GM06990 (cell line): ENCODE data around the gene CCDC12.
A peak's percentile ranks its signal among the peaks of the same experiment; 100 is the strongest.

Source experiments
- DNase-seq: peaks from one replicate; pipeline ENCODE4 v3.0.0-alpha.2; 2011; ENCODE audit not compliant: insufficient read length; ENCODE audit errors: extremely low read depth
- H3K27me3 ChIP-seq: replicated peaks from 2 replicates; pipeline ENCODE4 v1.6.0; 2011; ENCODE audit warnings: low read length; ENCODE audit not compliant: control insufficient read depth, insufficient read depth
- H3K36me3 ChIP-seq: 2 replicates; pipeline ENCODE4 v1.5.1; 2011; ENCODE audit warnings: low read length; ENCODE audit not compliant: control insufficient read depth, insufficient read depth
- H3K4me3 ChIP-seq: replicated peaks from 2 replicates; pipeline ENCODE4 v1.5.1; 2011; ENCODE audit warnings: low read depth, mild to moderate bottlenecking, control low read depth, low read length
- TF ChIP-seq, protein P1 (sequence below): IDR thresholded peaks from 2 replicates; pipeline ENCODE4 v1.5.1; 2011; ENCODE audit warnings: low read length, control low read depth, mild to moderate bottlenecking, inconsistent platforms; ENCODE audit not compliant: insufficient read depth, poor library complexity, severe bottlenecking

The CCDC12 gene

DNA sequence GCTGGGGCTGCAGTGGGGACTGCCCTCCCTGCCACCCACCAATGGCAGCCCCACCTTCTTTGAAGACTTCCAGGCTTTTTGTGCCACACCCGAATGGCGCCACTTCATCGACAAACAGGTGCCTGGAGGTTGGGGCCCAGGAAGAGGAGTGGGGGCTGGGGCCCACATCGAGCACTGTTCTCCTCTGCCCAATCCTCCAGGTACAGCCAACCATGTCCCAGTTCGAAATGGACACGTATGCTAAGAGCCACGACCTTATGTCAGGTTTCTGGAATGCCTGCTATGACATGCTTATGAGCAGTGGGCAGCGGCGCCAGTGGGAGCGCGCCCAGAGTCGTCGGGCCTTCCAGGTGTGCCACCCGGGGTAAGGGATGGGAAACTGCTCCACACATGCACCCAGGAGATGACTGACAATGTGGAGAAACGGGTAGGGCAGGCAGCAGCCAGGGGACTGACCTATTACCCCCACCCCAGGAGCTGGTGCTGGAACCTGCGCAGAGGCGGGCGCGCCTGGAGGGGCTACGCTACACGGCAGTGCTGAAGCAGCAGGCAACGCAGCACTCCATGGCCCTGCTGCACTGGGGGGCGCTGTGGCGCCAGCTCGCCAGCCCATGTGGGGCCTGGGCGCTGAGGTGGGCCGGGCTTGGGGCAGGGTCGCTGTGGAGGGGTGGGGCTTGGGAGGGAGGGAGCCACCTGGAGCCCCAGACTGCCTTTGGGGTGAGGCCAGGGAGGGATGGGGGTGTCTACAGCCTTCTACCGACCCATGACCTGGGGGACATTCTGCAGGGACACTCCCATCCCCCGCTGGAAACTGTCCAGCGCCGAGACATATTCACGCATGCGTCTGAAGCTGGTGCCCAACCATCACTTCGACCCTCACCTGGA, 25.9 kb upstream of the CCDC12 start:
- H3K36me3 ChIP-seq, result peaks cover 77% of the 10 kb centered on the region
- H3K27me3 ChIP-seq, result no peaks in the 10 kb centered on the region
- TF ChIP-seq, protein P1, sequence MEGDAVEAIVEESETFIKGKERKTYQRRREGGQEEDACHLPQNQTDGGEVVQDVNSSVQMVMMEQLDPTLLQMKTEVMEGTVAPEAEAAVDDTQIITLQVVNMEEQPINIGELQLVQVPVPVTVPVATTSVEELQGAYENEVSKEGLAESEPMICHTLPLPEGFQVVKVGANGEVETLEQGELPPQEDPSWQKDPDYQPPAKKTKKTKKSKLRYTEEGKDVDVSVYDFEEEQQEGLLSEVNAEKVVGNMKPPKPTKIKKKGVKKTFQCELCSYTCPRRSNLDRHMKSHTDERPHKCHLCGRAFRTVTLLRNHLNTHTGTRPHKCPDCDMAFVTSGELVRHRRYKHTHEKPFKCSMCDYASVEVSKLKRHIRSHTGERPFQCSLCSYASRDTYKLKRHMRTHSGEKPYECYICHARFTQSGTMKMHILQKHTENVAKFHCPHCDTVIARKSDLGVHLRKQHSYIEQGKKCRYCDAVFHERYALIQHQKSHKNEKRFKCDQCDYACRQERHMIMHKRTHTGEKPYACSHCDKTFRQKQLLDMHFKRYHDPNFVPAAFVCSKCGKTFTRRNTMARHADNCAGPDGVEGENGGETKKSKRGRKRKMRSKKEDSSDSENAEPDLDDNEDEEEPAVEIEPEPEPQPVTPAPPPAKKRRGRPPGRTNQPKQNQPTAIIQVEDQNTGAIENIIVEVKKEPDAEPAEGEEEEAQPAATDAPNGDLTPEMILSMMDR, result peak; percentile 6
- no peak overlapping the region for H3K4me3 ChIP-seq
- no peak for DNase-seq

DNA sequence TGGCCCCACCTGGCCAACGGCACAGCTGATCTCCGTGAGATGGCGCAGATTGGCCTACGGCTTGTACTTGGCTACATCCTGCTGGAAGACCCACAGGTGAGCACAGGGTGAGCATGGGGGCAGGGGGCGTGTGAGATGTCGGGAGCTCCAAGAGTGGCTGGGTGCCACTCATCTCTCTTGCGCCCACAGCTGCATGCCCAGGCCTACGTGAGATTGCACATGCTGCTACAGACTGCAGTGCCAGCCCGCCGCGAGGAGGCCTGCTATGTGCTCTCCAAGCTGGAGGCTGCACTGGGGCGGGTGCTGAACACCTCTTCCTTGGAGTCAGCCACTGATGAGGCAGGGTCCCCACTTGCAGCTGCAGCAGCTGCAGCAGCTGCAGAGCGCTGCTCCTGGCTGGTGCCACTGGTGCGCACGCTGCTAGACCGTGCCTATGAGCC, 25.2 kb upstream of the CCDC12 start:
- no peak overlapping the region for H3K4me3 ChIP-seq
- no peaks in the 10 kb centered on the region for H3K27me3 ChIP-seq
- TF ChIP-seq, protein P1, result no peak
- H3K36me3 ChIP-seq, result peaks cover 76% of the 10 kb centered on the region
- DNase-seq, result no peak

DNA sequence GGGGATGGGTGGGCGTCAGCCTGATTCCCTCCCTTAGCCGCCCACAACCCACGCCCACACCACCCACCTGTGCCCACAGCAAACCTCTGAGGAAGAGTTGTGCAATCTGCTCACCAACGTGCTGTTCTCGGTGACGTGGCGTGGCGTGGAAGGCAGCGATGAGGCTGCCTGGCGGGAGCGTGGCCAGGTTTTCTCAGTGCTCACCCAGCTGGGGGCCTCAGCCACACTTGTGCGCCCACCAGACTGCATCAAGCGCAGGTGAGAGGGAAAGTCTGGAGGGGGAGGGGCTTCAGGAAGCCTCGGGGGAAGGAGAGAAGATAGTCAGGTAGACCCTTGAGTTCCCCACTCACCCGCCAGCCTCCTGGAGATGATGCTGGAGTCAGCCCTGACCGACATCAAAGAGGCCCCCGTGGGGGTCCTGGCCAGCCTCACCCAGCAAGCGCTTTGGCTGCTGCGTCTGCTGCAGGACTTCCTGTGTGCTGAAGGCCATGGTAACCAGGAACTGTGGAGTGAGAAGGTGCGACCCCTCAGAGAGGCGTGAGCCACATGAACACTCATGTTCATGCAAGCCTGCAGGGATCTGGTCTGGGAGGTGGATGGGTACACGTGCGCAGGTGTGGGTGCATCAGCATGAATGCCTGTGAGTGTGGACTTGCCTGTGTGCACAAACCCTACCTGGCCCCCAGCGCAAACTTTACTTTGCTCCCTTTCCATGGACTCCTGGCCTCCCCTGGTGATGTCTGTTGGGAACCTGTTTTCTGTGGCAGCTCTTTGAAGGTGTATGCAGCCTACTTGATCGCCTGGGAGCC, 24.6 kb upstream of the CCDC12 start:
- no peak for DNase-seq
- H3K4me3 ChIP-seq, result no peak overlapping the region
- H3K36me3 ChIP-seq, result peaks cover 76% of the 10 kb centered on the region
- no peaks in the 10 kb centered on the region for H3K27me3 ChIP-seq
- TF ChIP-seq, protein P1, result no peak

DNA sequence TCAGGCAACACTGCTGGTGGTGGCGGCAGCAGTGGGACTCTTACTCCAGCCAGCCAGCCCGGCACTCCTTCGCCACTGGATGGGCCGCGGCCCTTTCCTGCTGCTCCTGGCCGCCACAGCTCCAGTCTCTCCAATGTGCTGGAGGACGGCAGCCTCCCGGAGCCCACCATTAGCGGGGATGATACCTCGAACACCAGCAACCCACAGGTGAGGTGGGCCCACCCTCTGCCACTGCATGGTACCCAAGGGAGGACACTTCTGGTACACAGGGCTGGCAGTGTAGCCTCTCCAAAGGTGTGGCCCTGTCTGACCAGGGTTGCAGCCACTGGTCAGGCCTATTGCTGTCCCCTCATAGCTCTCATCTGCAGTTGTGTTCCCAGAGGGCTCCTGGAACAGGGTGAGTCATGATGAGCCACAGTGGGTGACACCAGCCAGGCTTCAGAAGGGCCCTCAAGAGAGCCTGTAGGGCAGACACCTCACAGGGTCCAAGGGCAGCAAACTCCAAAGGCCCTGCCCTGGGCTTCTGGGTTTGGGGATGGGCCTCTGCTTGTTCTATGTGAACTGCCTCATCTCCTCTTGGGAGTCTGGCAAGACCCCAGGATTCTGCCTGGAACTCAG, 23.8 kb upstream of the CCDC12 start:
- Histone ChIP-seq H3K27me3 (no peaks in the 10 kb centered on the region), H3K36me3 (peaks cover 75% of the 10 kb centered on the region), H3K4me3 (no peak overlapping the region)
- DNase-seq, result no peak
- TF ChIP-seq, protein P1, result no peak

DNA sequence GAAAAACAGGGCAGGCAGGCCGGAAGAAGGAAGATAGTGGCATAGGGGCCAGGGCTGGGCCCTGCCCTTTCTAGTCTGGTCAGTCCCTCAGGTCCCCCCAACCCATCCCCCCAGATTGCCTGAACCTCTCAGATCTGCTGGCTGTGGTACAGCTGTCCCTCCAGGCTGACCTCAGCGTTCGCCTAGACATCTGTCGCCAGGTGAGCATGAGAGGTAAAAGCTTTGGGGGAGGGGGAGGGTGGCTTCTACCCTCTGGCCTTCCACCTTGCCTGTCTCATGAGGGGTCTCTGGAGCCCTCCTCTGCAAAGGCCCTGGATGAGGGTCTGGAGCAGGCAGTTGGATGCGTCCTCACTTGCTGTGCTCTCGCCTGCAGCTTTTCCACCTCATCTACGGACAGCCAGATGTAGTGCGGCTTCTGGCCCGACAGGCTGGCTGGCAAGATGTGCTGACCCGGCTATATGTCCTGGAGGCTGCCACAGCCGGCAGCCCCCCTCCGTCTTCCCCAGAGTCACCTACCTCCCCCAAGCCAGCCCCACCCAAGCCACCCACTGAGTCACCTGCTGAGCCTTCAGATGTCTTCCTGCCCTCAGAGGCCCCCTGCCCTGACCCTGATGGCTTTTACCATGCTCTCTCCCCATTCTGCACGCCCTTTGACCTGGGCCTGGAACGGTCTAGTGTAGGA, 23.1 kb upstream of the CCDC12 start:
- no peak for DNase-seq
- TF ChIP-seq, protein P1, result no peak
- H3K4me3 ChIP-seq, result no peak overlapping the region
- H3K36me3 ChIP-seq, result peaks cover 77% of the 10 kb centered on the region
- H3K27me3 ChIP-seq, result no peaks in the 10 kb centered on the region
